Peyer's patch (tissue), 4 donors: ENCODE measurements around the gene CCR5AS.
A peak's percentile ranks its signal among the peaks of the same experiment; 100 is the strongest.
"Not testable (repeated sequence)": the region's sequence is repeated elsewhere in the genome, so short reads cannot be mapped to it uniquely, and the experiment has no call there.

ENCODE experiments used
- DNase-seq, 3 donors: peaks; one replicate each; pipeline ENCODE4 v3.0.0-alpha.2; 2017 to 2019
- H3K27ac ChIP-seq, 4 donors: fragments of 200-600 bp; sonication (generic); one replicate each; pipeline ENCODE4 v1.5.1; 2016 to 2019
- H3K27me3 ChIP-seq, 2 donors: fragments of 200-600 bp; sonication (generic); one replicate each; pipeline ENCODE4 v1.5.1; 2019
- H3K36me3 ChIP-seq, 3 donors: fragments of 200-600 bp; sonication (generic); one replicate each; pipeline ENCODE4 v1.5.1; 2016 to 2019
- H3K4me1 ChIP-seq, 4 donors: fragments of 200-600 bp; sonication (generic); one replicate each; pipeline ENCODE4 v1.5.1; 2016 to 2019
- H3K4me3 ChIP-seq, 4 donors: fragments of 200-600 bp; sonication (generic); 1 replicate in 3 of 4; 2 replicates in 1 of 4; pipeline ENCODE4 v1.5.1; 2016 to 2019; ENCODE audit warnings: mild to moderate bottlenecking in 1 of 4
- H3K9me3 ChIP-seq, 4 donors: fragments of 200-600 bp; sonication (generic); one replicate each; pipeline ENCODE4 v1.5.1; 2016 to 2019; ENCODE audit warnings: mild to moderate bottlenecking in 1 of 4
- POLR2A ChIP-seq, 2 donors: fragments of 450-650 bp; IDR thresholded peaks; one replicate each; pipeline ENCODE4 v1.5.1; 2017; ENCODE audit warnings: antibody characterized with exemption in 2 of 2, mild to moderate bottlenecking in 2 of 2, moderate library complexity in 2 of 2
- TF ChIP-seq, protein P1 (sequence below), 6 experiments: fragments of 450-650 bp in 4 of 6; fragments of 200-600 bp in 2 of 6; sonication (generic) in 1 of 6; IDR thresholded peaks; one replicate each; pipeline ENCODE4 v1.5.1; 2017 to 2019; ENCODE audit warnings: antibody characterized with exemption in 6 of 6, mild to moderate bottlenecking in 3 of 6, moderate library complexity in 1 of 6

CCR5AS gene

DNA sequence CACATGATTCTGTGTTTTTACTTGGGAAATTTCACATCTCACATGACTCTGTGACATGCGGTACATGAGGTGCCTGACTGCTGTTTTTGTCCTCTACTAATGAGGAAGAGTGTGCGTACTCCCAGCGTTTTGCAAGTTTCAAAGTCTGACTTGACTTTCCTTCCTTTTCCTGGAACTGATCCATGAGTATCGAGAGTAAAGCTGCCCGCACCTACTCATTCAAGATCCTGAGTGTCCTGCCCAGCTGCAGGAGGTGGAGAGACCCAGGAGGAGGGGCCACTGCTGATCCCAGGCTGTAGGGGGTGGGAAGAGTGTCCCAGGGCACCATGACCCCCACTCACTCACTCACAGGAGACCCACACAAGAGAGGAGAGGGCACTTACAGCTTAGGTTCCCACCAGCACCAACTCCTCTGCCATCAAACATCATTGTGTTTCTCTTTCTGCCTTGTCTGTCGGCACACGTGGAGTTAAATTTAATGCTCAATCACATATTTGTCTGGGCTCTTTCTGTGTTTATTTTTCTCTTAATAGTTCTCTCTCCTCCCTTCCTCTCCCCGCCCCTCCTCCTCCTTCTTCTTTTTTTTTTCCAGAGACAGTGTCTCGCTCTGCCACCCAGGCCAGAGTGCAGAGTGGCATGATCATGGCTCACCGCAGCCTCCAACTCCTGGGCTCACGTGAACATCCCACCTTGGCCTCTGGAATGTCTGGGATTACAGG lies 1.4 kb downstream of the CCR5AS start:
- peak in 2 of 3 donors; percentile 77 to 80 for DNase-seq
- Histone ChIP-seq H3K27me3 (no peaks in the 10 kb centered on the region), H3K9me3 (no peaks in the 10 kb centered on the region), H3K27ac (peak overlapping the region; percentile 6 to 97 (median 85)), H3K4me1 (peaks cover 0 to 38% (median 8%) of the 10 kb centered on the region in 4 donors), H3K36me3 (no peaks in the 10 kb centered on the region), H3K4me3 (peak overlapping the region in 2 of 4 donors; percentile 24 to 30)
- TF ChIP-seq, protein P1, sequence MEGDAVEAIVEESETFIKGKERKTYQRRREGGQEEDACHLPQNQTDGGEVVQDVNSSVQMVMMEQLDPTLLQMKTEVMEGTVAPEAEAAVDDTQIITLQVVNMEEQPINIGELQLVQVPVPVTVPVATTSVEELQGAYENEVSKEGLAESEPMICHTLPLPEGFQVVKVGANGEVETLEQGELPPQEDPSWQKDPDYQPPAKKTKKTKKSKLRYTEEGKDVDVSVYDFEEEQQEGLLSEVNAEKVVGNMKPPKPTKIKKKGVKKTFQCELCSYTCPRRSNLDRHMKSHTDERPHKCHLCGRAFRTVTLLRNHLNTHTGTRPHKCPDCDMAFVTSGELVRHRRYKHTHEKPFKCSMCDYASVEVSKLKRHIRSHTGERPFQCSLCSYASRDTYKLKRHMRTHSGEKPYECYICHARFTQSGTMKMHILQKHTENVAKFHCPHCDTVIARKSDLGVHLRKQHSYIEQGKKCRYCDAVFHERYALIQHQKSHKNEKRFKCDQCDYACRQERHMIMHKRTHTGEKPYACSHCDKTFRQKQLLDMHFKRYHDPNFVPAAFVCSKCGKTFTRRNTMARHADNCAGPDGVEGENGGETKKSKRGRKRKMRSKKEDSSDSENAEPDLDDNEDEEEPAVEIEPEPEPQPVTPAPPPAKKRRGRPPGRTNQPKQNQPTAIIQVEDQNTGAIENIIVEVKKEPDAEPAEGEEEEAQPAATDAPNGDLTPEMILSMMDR (IDR thresholded peaks at IDR 0.05) = no peak
- TF ChIP-seq POLR2A (IDR thresholded peaks at IDR 0.05) = peak; percentile 7 to 60

DNA sequence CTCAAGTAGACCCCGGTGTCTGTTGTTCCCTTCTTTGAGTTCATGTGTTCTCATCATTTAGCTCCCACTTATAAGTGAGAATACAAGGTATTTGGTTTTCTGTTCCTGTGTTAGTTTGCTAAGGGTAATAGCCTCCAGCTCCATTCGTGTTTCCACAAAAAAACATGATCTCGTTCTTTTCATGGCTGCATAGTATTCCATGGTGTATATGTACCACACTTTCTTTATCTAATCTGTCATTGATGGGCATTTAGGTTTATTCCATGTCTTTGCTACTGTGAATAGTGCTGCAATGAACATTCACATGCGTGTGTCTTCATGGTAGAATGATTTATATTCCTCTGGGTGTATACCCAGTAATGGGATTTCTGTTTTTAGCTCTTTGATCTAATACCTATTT lies 4.0 kb downstream of the CCR5AS start:
- peaks cover 0 to 29% (median 8%) of the 10 kb centered on the region in 4 donors for H3K4me1 ChIP-seq
- not testable (repeated sequence) for H3K27ac ChIP-seq, H3K36me3 ChIP-seq, H3K9me3 ChIP-seq, H3K4me3 ChIP-seq, H3K27me3 ChIP-seq, DNase-seq

DNA sequence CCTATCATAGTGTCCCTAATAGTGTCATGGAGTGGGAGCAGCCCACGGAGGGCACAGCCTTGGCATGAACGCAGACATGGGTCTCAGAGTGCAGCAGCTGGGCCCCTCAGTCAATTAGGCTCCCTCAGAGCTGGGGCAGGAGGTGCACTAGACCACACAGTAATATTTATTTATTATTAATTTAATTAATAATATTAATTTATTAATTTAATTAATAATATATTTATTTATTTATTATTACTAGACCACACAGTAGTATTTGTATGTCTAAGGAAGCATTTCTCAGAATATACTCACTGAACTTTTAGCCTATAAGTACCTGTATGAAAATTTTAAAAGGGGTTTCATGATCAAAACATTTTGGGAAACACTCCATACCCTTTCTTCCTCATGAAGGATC lies 5.3 kb downstream of the CCR5AS start:
- no peaks in the 10 kb centered on the region for H3K9me3 ChIP-seq
- peak in 1 of 3 donors; percentile 33 for DNase-seq
- H3K27me3 ChIP-seq = no peaks in the 10 kb centered on the region
- peaks cover 0 to 20% (median 5%) of the 10 kb centered on the region in 4 donors for H3K4me1 ChIP-seq
- no peak overlapping the region for H3K27ac ChIP-seq
- no peaks in the 10 kb centered on the region for H3K36me3 ChIP-seq
- no peak overlapping the region for H3K4me3 ChIP-seq
- TF ChIP-seq, protein P1 (IDR thresholded peaks at IDR 0.05) = no peak
- TF ChIP-seq POLR2A (IDR thresholded peaks at IDR 0.05) = no peak

DNA sequence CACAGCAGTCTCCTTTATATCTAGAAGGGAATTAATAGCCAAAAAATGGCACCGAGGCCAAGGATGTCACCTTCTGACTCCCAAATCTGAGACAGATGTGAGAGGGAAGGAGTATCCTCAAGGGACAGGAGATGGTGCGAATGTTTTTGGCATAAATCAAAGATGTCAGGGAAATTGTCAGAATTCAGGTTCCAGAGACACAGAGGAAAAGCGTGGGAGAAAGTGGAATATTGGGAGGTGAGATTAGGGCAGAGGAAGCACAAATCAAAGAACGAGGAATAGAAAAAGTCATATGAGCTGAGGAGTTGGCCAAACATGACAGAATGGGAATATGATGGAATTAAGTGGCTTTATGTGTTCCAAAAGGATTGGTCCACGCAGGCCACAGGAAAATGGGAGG lies 6.0 kb downstream of the CCR5AS start:
- H3K9me3 ChIP-seq = no peaks in the 10 kb centered on the region
- no peaks in the 10 kb centered on the region for H3K36me3 ChIP-seq
- H3K4me3 ChIP-seq = no peak overlapping the region
- H3K27ac ChIP-seq = no peak overlapping the region
- DNase-seq = no peak
- TF ChIP-seq, protein P1 (IDR thresholded peaks at IDR 0.05) = no peak
- TF ChIP-seq POLR2A (IDR thresholded peaks at IDR 0.05) = no peak
- peaks cover 0 to 12% (median 1%) of the 10 kb centered on the region in 4 donors for H3K4me1 ChIP-seq
- H3K27me3 ChIP-seq = no peaks in the 10 kb centered on the region

DNA sequence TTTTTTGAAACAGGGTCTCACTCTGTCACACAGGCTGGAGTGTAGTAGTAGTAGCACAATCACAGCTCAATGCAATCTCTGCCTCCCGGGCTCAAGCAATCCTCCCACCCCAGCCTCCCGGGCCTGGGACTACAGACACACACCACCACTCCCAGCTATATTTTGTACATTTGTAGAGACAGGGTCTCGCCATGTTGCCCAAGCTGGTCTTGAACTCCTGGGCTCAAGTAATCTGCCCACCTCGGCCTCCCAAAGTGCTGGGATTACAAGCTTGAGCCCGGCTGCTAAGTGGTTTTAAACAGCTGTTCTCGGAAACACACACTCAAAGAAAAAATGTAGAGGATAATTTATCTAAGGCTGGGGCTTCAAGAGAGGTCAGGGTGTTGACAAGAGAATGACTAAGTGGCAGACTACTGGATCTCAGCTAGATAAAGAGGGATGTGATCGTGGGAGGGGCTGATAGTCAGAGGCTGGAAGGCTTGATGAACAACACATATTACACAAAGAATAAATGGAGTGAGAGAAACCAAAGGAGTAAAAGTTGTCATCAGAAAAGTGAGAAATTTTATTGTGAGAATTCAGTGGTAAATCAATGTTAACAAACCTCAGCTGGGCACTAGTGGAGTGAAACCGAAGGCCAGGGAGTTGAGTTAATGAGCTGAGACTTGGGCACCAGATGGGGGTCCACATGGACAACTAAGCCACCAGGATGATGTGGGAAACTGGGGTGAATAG lies 6.7 kb downstream of the CCR5AS start:
- H3K27ac ChIP-seq = no peak overlapping the region
- H3K9me3 ChIP-seq = no peaks in the 10 kb centered on the region
- no peaks in the 10 kb centered on the region for H3K27me3 ChIP-seq
- H3K4me1 ChIP-seq = peaks cover 0 to 7% (median 0%) of the 10 kb centered on the region in 4 donors
- TF ChIP-seq, protein P1 (IDR thresholded peaks at IDR 0.05) = no peak
- no peak for TF ChIP-seq POLR2A (IDR thresholded peaks at IDR 0.05)
- H3K36me3 ChIP-seq = no peaks in the 10 kb centered on the region
- H3K4me3 ChIP-seq = no peak overlapping the region
- peak in 1 of 3 donors; percentile 35 for DNase-seq

DNA sequence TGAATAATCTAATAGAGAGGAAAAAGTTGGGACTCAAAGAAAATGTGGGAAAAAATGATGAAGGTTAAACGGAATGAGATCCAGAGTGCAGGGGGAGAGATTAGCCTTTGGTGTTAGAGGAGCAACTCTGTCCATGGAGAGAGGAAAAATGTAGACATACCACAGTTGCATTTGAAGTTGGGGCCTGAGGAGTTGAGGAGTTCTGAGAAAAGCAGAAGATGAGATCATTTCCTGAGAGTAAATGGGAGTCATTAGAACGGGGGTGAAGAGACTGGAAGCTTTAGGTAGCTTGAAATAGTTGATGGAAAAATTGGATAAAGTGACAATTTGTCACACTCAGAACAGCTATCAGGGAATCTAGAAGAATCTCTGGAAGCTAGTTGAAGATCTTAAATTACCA lies 7.3 kb downstream of the CCR5AS start:
- H3K27ac ChIP-seq = no peak overlapping the region
- TF ChIP-seq, protein P1 (IDR thresholded peaks at IDR 0.05) = no peak
- no peaks in the 10 kb centered on the region for H3K27me3 ChIP-seq
- no peaks in the 10 kb centered on the region for H3K36me3 ChIP-seq
- H3K4me1 ChIP-seq = peaks cover 0 to 2% (median 0%) of the 10 kb centered on the region in 4 donors
- H3K9me3 ChIP-seq = no peaks in the 10 kb centered on the region
- no peak overlapping the region for H3K4me3 ChIP-seq
- DNase-seq = no peak
